HepG2 (cell line): ENCODE measurements around the gene BTBD6. TPM values are rescaled to one million over a fixed set of nuclear protein-coding genes. Genes with fewer than 3 reads are reported as not detected.

Experiments
- ATAC-seq: fragments of 200-7000 bp; cut with Tn5 transposase; 3 replicates; pipeline ENCODE4 v1.9.1; 2020; ENCODE audit warnings: mild to moderate bottlenecking, moderate library complexity
- BruUV-seq: library from RNA; stranded (reverse); fragments of 400-500 nt; replicated peaks from 2 replicates; lab custom pipeline; 2021; lab: Mats Ljungman, UMichigan
- CTCF ChIA-PET: fragments of 300-600 bp; formaldehyde crosslinking; extraction: SDS; loops from one replicate; lab custom pipeline; 2021; ENCODE audit warnings: low total read pairs, inconsistent platforms, low intra/inter-chr PET ratio; lab: Yijun Ruan, JAX
- POLR2A ChIA-PET: fragments of 350-600 bp; sonication (Branson Sonifier 250); formaldehyde crosslinking; loops from one replicate; lab custom pipeline; 2020; ENCODE audit warnings: antibody characterized with exemption, inconsistent platforms; lab: Yijun Ruan, JAX
- DNase-seq: peaks from one replicate; pipeline ENCODE4 v3.0.0-alpha.2; 2015; ENCODE audit warnings: low spot score
- FAIRE-seq: peaks from 3 replicates; lab custom pipeline; 2011; peaks lifted over from hg19 to GRCh38; lab: Jason Lieb, UNC
- H2AFZ ChIP-seq: one replicate; pipeline ENCODE4 v1.6.1; 2011; ENCODE audit warnings: low read length, inconsistent platforms
- H3K27ac ChIP-seq: fragments of 300-600 bp; 3 replicates; pipeline ENCODE4 v1.8.0; 2011; ENCODE audit warnings: mixed run types, mild to moderate bottlenecking, mixed read lengths, low read length, inconsistent platforms; ENCODE audit not compliant: insufficient read depth; ENCODE audit errors: extremely low read length
- H3K27me3 ChIP-seq, 2 experiments: fragments of 200-600 bp in 1 of 2; 2 replicates in 1 of 2; 3 replicates in 1 of 2; pipeline versions ENCODE4 v1.6.0 to v1.8.0; 2011; ENCODE audit warnings: low read length in 2 of 2, mild to moderate bottlenecking in 2 of 2, moderate library complexity in 2 of 2, inconsistent platforms in 1 of 2; ENCODE audit not compliant: insufficient read depth in 2 of 2, control insufficient read depth in 1 of 2
- H3K36me3 ChIP-seq, 2 experiments: fragments of 200-600 bp in 1 of 2; replicated peaks in 1 of 2; 2 replicates in 1 of 2; 3 replicates in 1 of 2; pipeline versions ENCODE4 v1.5.1 to v1.8.0; 2011; ENCODE audit warnings: low read length in 2 of 2, inconsistent platforms in 1 of 2; ENCODE audit not compliant: insufficient read depth in 2 of 2, control insufficient read depth in 1 of 2
- H3K4me1 ChIP-seq: 2 replicates; pipeline ENCODE4 v1.5.1; 2012; ENCODE audit warnings: low read length, inconsistent platforms; ENCODE audit not compliant: insufficient read depth
- H3K4me2 ChIP-seq: 2 replicates; pipeline ENCODE4 v1.6.0; 2011; ENCODE audit warnings: low read depth, low read length, inconsistent platforms
- H3K4me3 ChIP-seq, 3 experiments: fragments of 200-600 bp in 1 of 3; sonication (generic), shearing (Covaris generic) in 1 of 3; replicated peaks in 1 of 3; 2 replicates each; pipeline ENCODE4 v1.5.1; 2011 to 2016; ENCODE audit warnings: low read length in 3 of 3, inconsistent platforms in 2 of 3, low read depth in 2 of 3, mild to moderate bottlenecking in 2 of 3, control low read depth in 1 of 3, mixed read lengths in 1 of 3; ENCODE audit not compliant: insufficient read depth in 1 of 3
- H3K79me2 ChIP-seq: one replicate; pipeline ENCODE4 v1.6.1; 2011; ENCODE audit warnings: low read length, inconsistent platforms; ENCODE audit not compliant: insufficient read depth
- H3K9ac ChIP-seq: 2 replicates; pipeline ENCODE4 v1.6.0; 2011; ENCODE audit warnings: mild to moderate bottlenecking, low read depth, low read length, inconsistent platforms; ENCODE audit not compliant: insufficient read depth
- H3K9me3 ChIP-seq: 2 replicates; pipeline ENCODE4 v1.5.1; 2012; ENCODE audit warnings: mild to moderate bottlenecking, low read length
- H4K20me1 ChIP-seq: 2 replicates; pipeline ENCODE4 v1.6.0; 2011; ENCODE audit warnings: inconsistent platforms, mild to moderate bottlenecking, low read length, moderate library complexity; ENCODE audit not compliant: insufficient read depth
- MXD1 ChIP-seq: sonication (generic); formaldehyde crosslinking; IDR thresholded peaks from 2 replicates; pipeline ENCODE4 v1.4.0; 2020; ENCODE audit warnings: mild to moderate bottlenecking, missing genetic modification reagents
- PRMT3 ChIP-seq: sonication (generic); formaldehyde crosslinking; IDR thresholded peaks from 2 replicates; pipeline ENCODE4 v1.8.1; 2022; ENCODE audit warnings: low read depth, mild to moderate bottlenecking, moderate library complexity, missing genetic modification reagents, borderline replicate concordance
- SP4 ChIP-seq: sonication (generic); formaldehyde crosslinking; IDR thresholded peaks from 2 replicates; pipeline ENCODE4 v1.8.1; 2023; ENCODE audit warnings: mild to moderate bottlenecking, missing genetic modification reagents
- ZNF484 ChIP-seq: sonication (generic); formaldehyde crosslinking; IDR thresholded peaks from 2 replicates; pipeline ENCODE4 v1.5.1; 2020; ENCODE audit warnings: mild to moderate bottlenecking, low read depth, missing genetic modification reagents, borderline replicate concordance
- ZNF550 ChIP-seq: sonication (generic); formaldehyde crosslinking; IDR thresholded peaks from 2 replicates; pipeline ENCODE4 v1.4.0; 2020; ENCODE audit warnings: mild to moderate bottlenecking, missing genetic modification reagents, borderline replicate concordance
- WGBS: methylation state at CpG from one replicate; pipeline ENCODE4 v1.1.6; 2017; ENCODE audit warnings: low lambda C conversion rate; 5-methylcytosine and 5-hydroxymethylcytosine counted together
- in situ Hi-C: cut with HindIII; loops from 2 replicates; pipeline ENCODE4 v1.10.0; 2017; ENCODE audit warnings: low pct_unique_long_range_greater_than_20kb; ENCODE audit not compliant: extremely low pct_ligation_motif_present
- intact Hi-C: fragments of 100-400 bp; cut with micrococcal nuclease; formaldehyde crosslinking; loops from one replicate; pipeline ENCODE4 v1.10.0; 2022; ENCODE audit not compliant: unreplicated experiment
- polyA plus RNA-seq, 8 experiments: library from polyadenylated mRNA; depleted of rRNA in 3 of 8; stranded (reverse) in 7 of 8; unstranded in 1 of 8; fragments of >200 nt; fragmentation: Illumina TruSeq in 4 of 8; extraction: Trizol in 4 of 8; gene quantifications; 2 replicates each; pipeline versions ENCODE4 v1.2.1 to v1.2.3, GENCODE V29; 2011 to 2016; ENCODE audit warnings: low read depth in 4 of 8, missing spikeins in 1 of 8, mixed read lengths in 1 of 8; ENCODE audit not compliant: insufficient read depth in 1 of 8
- total RNA-seq, 5 experiments: library from RNA; depleted of rRNA; stranded (reverse); fragments of >200 nt; fragmentation: Illumina TruSeq; extraction: Trizol; gene quantifications; 2 replicates each; pipeline ENCODE4 v1.2.3, GENCODE V29; 2016; ENCODE audit warnings: low read depth in 1 of 5
- TF ChIP-seq, protein P1 (sequence below): sonication (generic); formaldehyde crosslinking; IDR thresholded peaks from 2 replicates; pipeline ENCODE4 v1.8.1; 2023; ENCODE audit warnings: mild to moderate bottlenecking, inconsistent platforms, moderate library complexity, missing genetic modification reagents, borderline replicate concordance
- TF ChIP-seq, protein P2 (sequence below): sonication (generic); formaldehyde crosslinking; IDR thresholded peaks from 2 replicates; pipeline ENCODE4 v1.4.0; 2020; ENCODE audit warnings: missing genetic modification reagents, mild to moderate bottlenecking, borderline replicate concordance

The BTBD6 gene
- total and polyA plus RNA-seq, 2 of the 13 experiments (the other 11 are each of a cell fraction or from before 2014, with no cell fraction given), result not detected

DNA sequence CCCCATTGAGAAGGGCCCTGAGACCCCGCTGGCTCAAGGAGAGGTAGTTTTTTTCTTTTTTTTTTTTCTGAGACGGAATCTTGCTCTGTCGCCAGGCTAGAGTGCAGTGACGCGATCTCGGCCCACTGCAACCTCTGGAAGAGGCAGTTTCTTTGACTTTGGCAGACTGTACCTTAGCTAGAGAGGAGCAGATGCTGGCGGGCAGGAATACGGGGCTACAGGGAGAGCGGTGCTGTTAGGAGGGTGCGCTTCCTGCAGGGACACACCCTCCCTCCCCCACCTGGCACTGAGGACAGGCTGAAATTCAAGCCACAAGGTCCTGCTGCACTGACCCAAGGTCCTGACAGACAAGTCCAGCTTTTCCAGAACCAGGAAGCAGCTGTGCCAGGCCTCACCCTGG, 35.0 kb upstream of the BTBD6 start:
- ATAC-seq (no peak), DNase-seq (no peak), FAIRE-seq (no peak)
- in situ Hi-C loops (no loop called here), intact Hi-C loops (no loop called here)
- Histone ChIP-seq H3K4me3 (no peak overlapping the region), H3K4me2 (no peak overlapping the region), H3K27ac (no peak overlapping the region), H2AFZ (no peak overlapping the region), H3K79me2 (no peaks in the 10 kb centered on the region), H3K9ac (no peak overlapping the region), H3K4me1 (no peaks in the 10 kb centered on the region), H4K20me1 (no peaks in the 10 kb centered on the region), H3K9me3 (no peaks in the 10 kb centered on the region), H3K27me3 (no peaks in the 10 kb centered on the region; a peak in 1 of 5 replicates), H3K36me3 (peaks cover 11 to 13% of the 10 kb centered on the region in 2 experiments; a peak in 4 of 5 replicates)
- BruUV-seq, result no TSS peak
- ChIA-PET POLR2A (no interaction called here), CTCF (no interaction called here)
- TF ChIP-seq SP4 (no peak), ZNF550 (CRISPR knock-in tag) (no peak), PRMT3 (CRISPR knock-in tag) (no peak), MXD1 (CRISPR knock-in tag) (no peak), ZNF484 (CRISPR knock-in tag) (no peak)
- TF ChIP-seq, protein P1, sequence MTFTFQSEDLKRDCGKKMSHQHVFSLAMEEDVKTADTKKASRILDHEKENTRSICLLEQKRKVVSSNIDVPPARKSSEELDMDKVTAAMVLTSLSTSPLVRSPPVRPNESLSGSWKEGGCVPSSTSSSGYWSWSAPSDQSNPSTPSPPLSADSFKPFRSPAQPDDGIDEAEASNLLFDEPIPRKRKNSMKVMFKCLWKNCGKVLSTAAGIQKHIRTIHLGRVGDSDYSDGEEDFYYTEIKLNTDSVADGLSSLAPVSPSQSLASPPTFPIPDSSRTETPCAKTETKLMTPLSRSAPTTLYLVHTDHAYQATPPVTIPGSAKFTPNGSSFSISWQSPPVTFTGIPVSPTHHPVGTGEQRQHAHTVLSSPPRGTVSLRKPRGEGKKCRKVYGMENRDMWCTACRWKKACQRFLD, result no peak
- TF ChIP-seq, protein P2, sequence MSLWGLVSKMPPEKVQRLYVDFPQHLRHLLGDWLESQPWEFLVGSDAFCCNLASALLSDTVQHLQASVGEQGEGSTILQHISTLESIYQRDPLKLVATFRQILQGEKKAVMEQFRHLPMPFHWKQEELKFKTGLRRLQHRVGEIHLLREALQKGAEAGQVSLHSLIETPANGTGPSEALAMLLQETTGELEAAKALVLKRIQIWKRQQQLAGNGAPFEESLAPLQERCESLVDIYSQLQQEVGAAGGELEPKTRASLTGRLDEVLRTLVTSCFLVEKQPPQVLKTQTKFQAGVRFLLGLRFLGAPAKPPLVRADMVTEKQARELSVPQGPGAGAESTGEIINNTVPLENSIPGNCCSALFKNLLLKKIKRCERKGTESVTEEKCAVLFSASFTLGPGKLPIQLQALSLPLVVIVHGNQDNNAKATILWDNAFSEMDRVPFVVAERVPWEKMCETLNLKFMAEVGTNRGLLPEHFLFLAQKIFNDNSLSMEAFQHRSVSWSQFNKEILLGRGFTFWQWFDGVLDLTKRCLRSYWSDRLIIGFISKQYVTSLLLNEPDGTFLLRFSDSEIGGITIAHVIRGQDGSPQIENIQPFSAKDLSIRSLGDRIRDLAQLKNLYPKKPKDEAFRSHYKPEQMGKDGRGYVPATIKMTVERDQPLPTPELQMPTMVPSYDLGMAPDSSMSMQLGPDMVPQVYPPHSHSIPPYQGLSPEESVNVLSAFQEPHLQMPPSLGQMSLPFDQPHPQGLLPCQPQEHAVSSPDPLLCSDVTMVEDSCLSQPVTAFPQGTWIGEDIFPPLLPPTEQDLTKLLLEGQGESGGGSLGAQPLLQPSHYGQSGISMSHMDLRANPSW (CRISPR knock-in tag), result no peak
- 99% methylated on average over 10 of the region's 10 CpGs for WGBS
